Activated naive CD4-positive, alpha-beta T cell treated with anti-CD3 and anti-CD28 coated beads, Interleukin-2, amount 50 U/mL, for 24 hours (primary cell): ENCODE results near the gene APP.

Experiments
- H3K27ac Mint-ChIP-seq: one replicate; pipeline ENCODE4 v1.8.0; 2021; ENCODE audit warnings: mild to moderate bottlenecking, mixed read lengths
- H3K27me3 Mint-ChIP-seq: one replicate; pipeline ENCODE4 v1.8.0; 2021; ENCODE audit warnings: mixed read lengths
- H3K36me3 Mint-ChIP-seq: one replicate; pipeline ENCODE4 v1.8.0; 2021; ENCODE audit warnings: mixed read lengths
- H3K4me1 Mint-ChIP-seq: one replicate; pipeline ENCODE4 v1.8.0; 2021; ENCODE audit warnings: mixed read lengths
- H3K4me3 Mint-ChIP-seq: one replicate; pipeline ENCODE4 v1.8.0; 2021; ENCODE audit warnings: mild to moderate bottlenecking, mixed read lengths
- H3K9me3 Mint-ChIP-seq: one replicate; pipeline ENCODE4 v1.8.0; 2021; ENCODE audit warnings: mixed read lengths

The APP gene

GRCh38 chr21:25904044-25904695 lies 266.4 kb downstream of the APP start:
- H3K4me1 Mint-ChIP-seq = no peaks in the 10 kb centered on the region
- H3K9me3 Mint-ChIP-seq = no peaks in the 10 kb centered on the region
- no peak overlapping the region for H3K4me3 Mint-ChIP-seq
- H3K27ac Mint-ChIP-seq = no peak overlapping the region
- H3K36me3 Mint-ChIP-seq = peaks cover 1% of the 10 kb centered on the region
- no peaks in the 10 kb centered on the region for H3K27me3 Mint-ChIP-seq

- Mint-ChIP-seq H3K36me3 (peaks cover 1% of the 10 kb centered on the region), H3K27me3 (no peaks in the 10 kb centered on the region), H3K4me1 (no peaks in the 10 kb centered on the region), H3K4me3 (no peak overlapping the region), H3K9me3 (no peaks in the 10 kb centered on the region), H3K27ac (no peak overlapping the region)
Measured at GRCh38 chr21:25903607-25904006, 267.0 kb downstream of the APP start.

- H3K27ac Mint-ChIP-seq = no peak overlapping the region
Measured at GRCh38 chr21:25901330-25901979, 269.1 kb downstream of the APP start.

GRCh38 chr21:25898671-25899070 lies 271.9 kb downstream of the APP start:
- H3K9me3 Mint-ChIP-seq = no peaks in the 10 kb centered on the region
- no peak overlapping the region for H3K4me3 Mint-ChIP-seq
- no peak overlapping the region for H3K27ac Mint-ChIP-seq
- no peaks in the 10 kb centered on the region for H3K27me3 Mint-ChIP-seq
- H3K4me1 Mint-ChIP-seq = peaks cover 16% of the 10 kb centered on the region
- peaks cover 3% of the 10 kb centered on the region for H3K36me3 Mint-ChIP-seq

More at GRCh38 chr21:25901330-25901979, 269.1 kb downstream of the APP start:
- Mint-ChIP-seq H3K9me3 (no peaks in the 10 kb centered on the region), H3K27me3 (no peaks in the 10 kb centered on the region), H3K4me1 (peaks cover 9% of the 10 kb centered on the region), H3K4me3 (no peak overlapping the region), H3K36me3 (no peaks in the 10 kb centered on the region)

- H3K4me3 Mint-ChIP-seq = no peak overlapping the region
- no peak overlapping the region for H3K27ac Mint-ChIP-seq
- no peaks in the 10 kb centered on the region for H3K9me3 Mint-ChIP-seq
- H3K27me3 Mint-ChIP-seq = no peaks in the 10 kb centered on the region
- peaks cover 16% of the 10 kb centered on the region for H3K4me1 Mint-ChIP-seq
- peaks cover 3% of the 10 kb centered on the region for H3K36me3 Mint-ChIP-seq
Measured at GRCh38 chr21:25897383-25897782, 273.2 kb downstream of the APP start.

GRCh38 chr21:25896501-25897056 lies 274.0 kb downstream of the APP start:
- peaks cover 16% of the 10 kb centered on the region for H3K4me1 Mint-ChIP-seq
- peaks cover 3% of the 10 kb centered on the region for H3K36me3 Mint-ChIP-seq
- H3K9me3 Mint-ChIP-seq = no peaks in the 10 kb centered on the region
- no peak overlapping the region for H3K27ac Mint-ChIP-seq
- no peak overlapping the region for H3K4me3 Mint-ChIP-seq
- H3K27me3 Mint-ChIP-seq = no peaks in the 10 kb centered on the region

GRCh38 chr21:25895565-25896205 lies 274.9 kb downstream of the APP start:
- Mint-ChIP-seq H3K27me3 (no peaks in the 10 kb centered on the region), H3K27ac (no peak overlapping the region), H3K36me3 (peaks cover 7% of the 10 kb centered on the region), H3K4me3 (no peak overlapping the region), H3K4me1 (peaks cover 16% of the 10 kb centered on the region), H3K9me3 (no peaks in the 10 kb centered on the region)

- no peak overlapping the region for H3K4me3 Mint-ChIP-seq
- H3K36me3 Mint-ChIP-seq = peaks cover 11% of the 10 kb centered on the region
- peaks cover 16% of the 10 kb centered on the region for H3K4me1 Mint-ChIP-seq
- H3K9me3 Mint-ChIP-seq = no peaks in the 10 kb centered on the region
- H3K27ac Mint-ChIP-seq = no peak overlapping the region
- no peaks in the 10 kb centered on the region for H3K27me3 Mint-ChIP-seq
Measured at GRCh38 chr21:25893191-25893590, 277.4 kb downstream of the APP start.

GRCh38 chr21:25891596-25891995 lies 279.0 kb downstream of the APP start:
- peaks cover 15% of the 10 kb centered on the region for H3K36me3 Mint-ChIP-seq
- H3K4me1 Mint-ChIP-seq = peaks cover 8% of the 10 kb centered on the region
- H3K9me3 Mint-ChIP-seq = no peaks in the 10 kb centered on the region
- H3K27me3 Mint-ChIP-seq = no peaks in the 10 kb centered on the region
- no peak overlapping the region for H3K27ac Mint-ChIP-seq
- H3K4me3 Mint-ChIP-seq = no peak overlapping the region

GRCh38 chr21:25890001-25890400 lies 280.6 kb downstream of the APP start:
- no peak overlapping the region for H3K27ac Mint-ChIP-seq
- no peak overlapping the region for H3K4me3 Mint-ChIP-seq
- peaks cover 15% of the 10 kb centered on the region for H3K36me3 Mint-ChIP-seq
- H3K27me3 Mint-ChIP-seq = no peaks in the 10 kb centered on the region
- H3K4me1 Mint-ChIP-seq = no peaks in the 10 kb centered on the region
- no peaks in the 10 kb centered on the region for H3K9me3 Mint-ChIP-seq

GRCh38 chr21:25888711-25889110 lies 281.9 kb downstream of the APP start:
- Mint-ChIP-seq H3K9me3 (no peaks in the 10 kb centered on the region), H3K27ac (no peak overlapping the region), H3K4me3 (no peak overlapping the region), H3K4me1 (no peaks in the 10 kb centered on the region), H3K27me3 (no peaks in the 10 kb centered on the region), H3K36me3 (peaks cover 12% of the 10 kb centered on the region)

- H3K36me3 Mint-ChIP-seq = peaks cover 12% of the 10 kb centered on the region
- no peaks in the 10 kb centered on the region for H3K9me3 Mint-ChIP-seq
- no peak overlapping the region for H3K4me3 Mint-ChIP-seq
- no peak overlapping the region for H3K27ac Mint-ChIP-seq
- H3K27me3 Mint-ChIP-seq = no peaks in the 10 kb centered on the region
- no peaks in the 10 kb centered on the region for H3K4me1 Mint-ChIP-seq
Measured at GRCh38 chr21:25887646-25888306, 282.8 kb downstream of the APP start.

GRCh38 chr21:25887166-25887565 lies 283.4 kb downstream of the APP start:
- no peak overlapping the region for H3K4me3 Mint-ChIP-seq
- no peak overlapping the region for H3K27ac Mint-ChIP-seq
- H3K4me1 Mint-ChIP-seq = no peaks in the 10 kb centered on the region
- no peaks in the 10 kb centered on the region for H3K27me3 Mint-ChIP-seq
- H3K36me3 Mint-ChIP-seq = peaks cover 12% of the 10 kb centered on the region
- no peaks in the 10 kb centered on the region for H3K9me3 Mint-ChIP-seq

GRCh38 chr21:25885880-25886279 lies 284.7 kb downstream of the APP start:
- no peaks in the 10 kb centered on the region for H3K4me1 Mint-ChIP-seq

GRCh38 chr21:25885405-25885804 lies 285.2 kb downstream of the APP start:
- Mint-ChIP-seq H3K27me3 (no peaks in the 10 kb centered on the region), H3K9me3 (no peaks in the 10 kb centered on the region), H3K4me1 (no peaks in the 10 kb centered on the region), H3K4me3 (no peak overlapping the region), H3K36me3 (peaks cover 8% of the 10 kb centered on the region), H3K27ac (no peak overlapping the region)

More at GRCh38 chr21:25885880-25886279, 284.7 kb downstream of the APP start:
- no peaks in the 10 kb centered on the region for H3K27me3 Mint-ChIP-seq
- peaks cover 10% of the 10 kb centered on the region for H3K36me3 Mint-ChIP-seq
- H3K9me3 Mint-ChIP-seq = no peaks in the 10 kb centered on the region
- H3K27ac Mint-ChIP-seq = no peak overlapping the region
- H3K4me3 Mint-ChIP-seq = no peak overlapping the region
